HG03159 (cell line): ENCODE results near the gene MACROD1.
A peak's percentile ranks its signal among the peaks of the same experiment; 100 is the strongest.

Experiments used
- ATAC-seq: cut with Tn5 transposase; IDR thresholded peaks from one replicate; pipeline ENCODE4 v1.9.1; 2021; ENCODE audit warnings: mild to moderate bottlenecking, moderate library complexity; ENCODE audit not compliant: unreplicated experiment

The MACROD1 gene

GRCh38 chr11:64003807-64004589, 161.9 kb downstream of the MACROD1 start:
- no peak for ATAC-seq

DNA sequence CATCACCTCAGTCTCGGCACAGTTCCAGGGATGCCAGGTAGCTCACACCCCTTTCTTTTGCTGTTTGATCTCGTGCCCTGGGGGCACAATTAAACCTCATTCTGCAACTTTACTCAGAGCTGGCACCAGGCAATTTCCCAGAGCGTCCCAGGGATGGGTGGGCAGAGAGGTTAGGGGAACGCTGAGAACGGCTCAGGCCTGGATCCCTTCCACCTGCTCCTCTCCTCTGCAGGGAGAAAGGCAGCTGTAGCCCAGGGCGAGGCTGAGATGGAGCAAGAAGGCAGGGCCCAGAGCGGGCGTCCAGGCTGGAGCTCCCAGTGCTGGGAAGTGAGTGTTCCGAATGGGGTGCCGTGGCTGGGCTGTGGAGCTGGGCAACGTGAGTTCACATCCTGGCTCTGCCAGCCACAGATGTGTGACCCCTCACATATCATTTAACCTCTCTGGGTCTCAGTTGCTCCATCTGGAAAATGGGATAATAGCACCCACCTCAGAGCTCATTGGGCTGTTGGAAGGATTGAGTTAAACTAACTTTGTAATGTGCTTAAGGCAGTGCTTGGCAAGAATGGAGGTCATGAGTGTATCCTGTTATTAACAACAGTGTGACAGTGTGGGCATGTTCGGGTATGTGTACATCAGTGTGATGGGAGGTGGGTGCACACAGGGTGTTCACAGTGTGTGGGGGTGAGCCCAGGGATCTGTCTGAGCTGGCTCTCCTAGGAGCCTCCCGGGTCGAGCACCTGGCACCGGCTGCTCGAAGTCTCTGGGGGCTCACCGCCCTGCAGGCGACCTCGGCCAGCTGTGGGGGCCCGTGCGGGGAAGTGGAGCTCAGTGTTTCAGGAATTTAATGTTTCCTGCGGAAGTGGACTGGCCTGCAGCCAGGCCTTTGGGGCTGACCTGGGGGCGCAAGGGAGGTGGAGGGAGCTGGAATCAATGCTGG, 164.2 kb downstream of the MACROD1 start:
- no peak for ATAC-seq

GRCh38 chr11:64000740-64001483, 165.0 kb downstream of the MACROD1 start:
- ATAC-seq = no peak

- no peak for ATAC-seq
Observed at GRCh38 chr11:64000026-64000739, 165.7 kb downstream of the MACROD1 start.

DNA sequence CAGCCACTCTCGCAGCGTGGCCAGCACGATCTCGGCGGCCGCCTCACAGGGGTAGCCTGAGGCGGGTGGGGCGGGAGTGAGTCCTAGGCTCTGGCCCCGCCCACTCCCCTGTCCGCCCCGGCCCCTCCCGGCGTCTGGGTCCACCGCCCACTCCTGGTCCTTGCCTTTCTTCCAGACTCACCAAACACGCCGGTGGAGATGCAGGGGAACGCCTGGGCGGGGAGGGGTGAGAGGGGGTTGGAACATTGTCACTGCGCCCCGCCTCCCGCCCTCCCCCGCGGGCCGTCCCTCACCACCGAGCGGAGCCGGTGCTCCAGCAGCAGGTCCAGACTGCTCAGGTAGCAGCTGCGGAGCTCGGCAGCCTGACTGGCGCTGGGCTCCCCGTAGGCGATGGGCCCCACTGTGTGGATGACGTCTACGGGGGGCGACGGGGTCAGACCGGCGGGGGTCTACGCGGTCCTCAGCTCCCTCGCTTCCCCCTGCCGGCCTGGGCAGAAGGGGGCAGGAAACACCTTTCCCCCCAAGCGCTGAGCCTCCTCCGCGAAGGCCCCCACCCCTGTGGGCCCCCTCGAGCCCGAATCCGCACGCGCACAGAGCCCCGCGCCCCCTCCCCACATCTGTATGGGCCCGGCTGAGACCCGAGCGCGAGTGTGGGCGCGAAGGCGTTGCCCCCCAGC, 166.4 kb downstream of the MACROD1 start:
- no peak for ATAC-seq

GRCh38 chr11:63998558-63999348, 167.2 kb downstream of the MACROD1 start:
- no peak for ATAC-seq

DNA sequence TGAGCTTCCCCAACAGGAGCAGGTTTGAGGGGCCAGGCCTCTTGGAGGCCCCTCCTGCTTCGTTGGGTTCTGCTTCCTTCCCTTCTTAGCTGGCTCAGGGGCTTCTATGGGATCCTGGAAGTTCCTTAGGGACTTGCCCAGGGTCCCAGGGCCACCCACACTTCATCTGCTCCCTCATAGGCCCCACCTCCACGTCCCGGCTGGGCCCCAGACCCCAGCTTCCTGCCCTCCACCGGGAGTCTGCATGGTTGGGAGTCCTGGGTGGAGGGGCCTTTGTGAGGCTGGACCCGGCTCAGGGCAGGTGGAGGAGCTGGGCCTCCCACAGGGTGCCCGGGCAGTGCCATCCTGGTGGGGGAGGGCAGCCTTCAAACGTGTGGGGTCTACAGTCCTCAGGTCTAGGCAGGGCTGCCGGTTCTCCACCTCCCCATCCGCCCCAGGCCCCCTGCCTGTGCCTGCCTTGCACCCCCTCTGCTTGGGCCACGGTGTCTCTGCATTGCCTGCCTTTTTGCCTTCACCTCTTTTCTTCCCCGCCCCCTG, 168.0 kb downstream of the MACROD1 start:
- no peak for ATAC-seq

GRCh38 chr11:63997104-63997700, 168.7 kb downstream of the MACROD1 start:
- ATAC-seq = no peak

- ATAC-seq = no peak
Observed at GRCh38 chr11:63996512-63996911, 169.4 kb downstream of the MACROD1 start.

GRCh38 chr11:63993993-63994392, 171.9 kb downstream of the MACROD1 start:
- no peak for ATAC-seq

GRCh38 chr11:63993100-63993499, 172.8 kb downstream of the MACROD1 start:
- no peak for ATAC-seq

DNA sequence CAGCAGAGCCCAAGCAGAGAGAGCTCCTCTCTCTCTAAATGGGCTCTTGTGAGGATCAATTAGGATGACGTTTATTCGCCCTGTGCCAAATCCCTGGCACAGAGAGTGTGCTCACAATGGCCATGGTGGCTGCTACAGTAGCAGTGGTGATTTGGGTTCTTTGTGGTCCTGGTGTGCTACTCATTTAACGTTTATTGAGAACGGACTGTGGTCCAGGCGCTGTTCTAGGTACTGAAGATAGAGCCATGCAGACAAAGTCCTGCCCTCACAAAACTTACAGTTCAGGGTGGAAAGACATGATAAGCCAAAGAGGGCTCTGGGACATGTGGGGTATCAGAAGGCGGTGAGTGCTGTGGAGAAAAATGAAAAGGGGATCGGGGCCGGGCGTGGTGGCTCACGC, 174.4 kb downstream of the MACROD1 start:
- no peak for ATAC-seq

DNA sequence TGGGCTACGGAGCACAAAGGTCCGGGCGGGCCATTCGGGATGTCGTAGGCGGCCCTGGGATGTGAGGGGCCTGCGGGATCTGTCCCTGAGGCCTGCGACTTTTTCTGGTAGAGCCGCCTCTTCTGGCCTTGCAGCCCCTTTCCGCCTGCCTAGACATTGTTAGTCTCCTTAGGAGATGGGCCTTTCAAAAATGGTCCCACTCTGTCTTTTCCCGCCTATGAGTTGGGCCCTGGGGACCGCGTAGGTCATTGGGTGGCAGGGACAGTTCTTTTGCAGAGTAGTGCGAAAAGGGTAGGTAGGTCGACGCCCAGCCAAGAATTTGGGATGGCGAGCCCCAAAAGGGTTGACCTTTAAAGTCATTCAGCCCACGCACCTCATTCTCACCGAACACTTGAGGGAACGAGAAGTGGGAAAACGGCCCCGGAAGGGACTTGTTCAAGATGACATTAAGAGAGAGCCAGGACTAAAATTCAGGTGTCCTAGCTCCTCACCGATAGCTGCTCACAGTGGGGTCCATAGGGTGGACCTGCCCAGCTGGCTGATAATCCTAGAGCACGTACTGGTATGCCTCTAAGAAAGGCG, 178.9 kb downstream of the MACROD1 start:
- no peak for ATAC-seq

GRCh38 chr11:63986156-63986931, 179.6 kb downstream of the MACROD1 start, which contains the start of gene OTUB1:
Gene OTUB1 (plus strand): TSS chr11:63986438. CDS start chr11:63986457, 19 bp downstream.
- ATAC-seq = peak; percentile 74

- ATAC-seq = no peak
Observed at GRCh38 chr11:63985812-63986155, 180.1 kb downstream of the MACROD1 start.

DNA sequence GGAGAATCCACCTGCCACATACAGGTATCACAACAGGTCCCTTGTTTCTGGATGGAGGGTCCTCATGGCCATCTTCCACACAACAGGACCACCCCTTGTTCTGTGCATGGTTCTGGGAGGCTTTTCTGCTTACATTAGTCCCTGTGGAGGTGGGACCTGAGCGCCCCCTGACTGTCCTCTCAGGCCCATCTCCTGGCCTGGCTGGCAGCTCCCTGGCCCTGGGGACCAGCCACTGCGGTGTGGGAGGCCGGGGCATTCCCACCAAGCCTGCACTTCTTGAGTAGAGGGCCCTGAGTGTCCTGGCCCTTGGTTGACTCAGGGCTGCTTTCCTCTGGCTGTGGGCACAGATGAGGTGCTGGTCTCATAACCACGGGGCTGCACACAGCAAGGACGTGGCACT, 186.5 kb downstream of the MACROD1 start:
- no peak for ATAC-seq

GRCh38 chr11:63978551-63979239, 187.2 kb downstream of the MACROD1 start:
- ATAC-seq = no peak
